ENCODE data around the gene WNT4. TPM values are rescaled to one million over a fixed set of nuclear protein-coding genes. Genes with fewer than 3 reads are reported as not detected.

Gene WNT4
- total RNA-seq, 1 experiment from 2014 or later, result not detected

DNA sequence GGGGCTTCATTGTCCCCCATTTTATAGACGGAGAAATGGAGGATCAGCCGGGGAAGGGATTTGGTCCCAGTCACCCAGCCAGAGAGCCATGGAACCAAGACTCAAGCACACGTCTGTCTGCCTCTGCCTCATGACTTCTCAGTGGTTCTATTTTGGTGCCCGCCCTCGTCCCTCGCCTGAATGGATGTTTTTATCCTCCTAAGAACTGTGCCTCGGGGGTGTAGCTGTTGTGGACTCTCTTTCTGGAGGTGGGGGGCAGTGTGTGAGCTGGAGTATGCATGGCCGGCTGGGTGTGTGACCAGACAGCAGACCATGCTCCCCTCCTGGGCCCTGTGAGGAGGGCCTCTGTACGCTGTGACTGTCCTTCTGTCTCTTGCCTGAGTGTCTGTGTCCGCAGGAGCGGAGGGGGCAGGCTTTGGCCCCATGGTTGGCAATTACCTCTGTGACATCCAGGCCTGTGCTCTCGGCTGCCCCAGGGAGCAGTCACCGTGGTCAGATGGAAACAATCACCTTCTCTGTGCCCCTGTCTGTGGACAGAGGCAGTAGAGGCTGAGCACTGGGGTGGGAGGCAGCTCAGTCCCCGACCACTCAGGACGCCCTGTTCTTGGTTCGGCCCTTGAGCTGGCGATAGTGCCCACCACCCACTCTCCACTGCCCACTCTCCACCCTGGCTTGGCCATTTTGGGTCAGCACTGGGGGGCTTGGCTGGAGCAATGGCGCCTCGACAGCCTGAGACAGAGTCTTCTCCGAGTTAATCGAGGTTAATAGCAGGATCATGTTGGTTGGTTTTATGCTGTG, 20.4 kb downstream of the WNT4 start:
- Histone ChIP-seq H4K20me1 (ENCODE audit: insufficient read depth, low read depth, low read length) (peaks cover 31% of the 10 kb centered on the region), H3K79me2 (ENCODE audit: low read length) (no peaks in the 10 kb centered on the region), H3K36me3 (ENCODE audit: insufficient read depth, low read length) (no peaks in the 10 kb centered on the region), H3K27ac (ENCODE audit: low read length) (no peak overlapping the region), H3K4me3 (ENCODE audit: low read length) (no peak overlapping the region), H3K27me3 (ENCODE audit: low read length) (no peaks in the 10 kb centered on the region), H2AFZ (ENCODE audit: low read length) (no peak overlapping the region), H3K4me2 (ENCODE audit: low read depth, low read length, poor library complexity, severe bottlenecking) (no peak overlapping the region), H3K9me3 (ENCODE audit: low read length) (no peaks in the 10 kb centered on the region), H3K9me2 (replicated peaks; ENCODE audit: insufficient read depth, low read length) (no peaks in the 10 kb centered on the region), H3K4me1 (ENCODE audit: low read length) (no peaks in the 10 kb centered on the region), H3K9ac (ENCODE audit: low read length) (no peak overlapping the region)
- no peak for DNase-seq

DNA sequence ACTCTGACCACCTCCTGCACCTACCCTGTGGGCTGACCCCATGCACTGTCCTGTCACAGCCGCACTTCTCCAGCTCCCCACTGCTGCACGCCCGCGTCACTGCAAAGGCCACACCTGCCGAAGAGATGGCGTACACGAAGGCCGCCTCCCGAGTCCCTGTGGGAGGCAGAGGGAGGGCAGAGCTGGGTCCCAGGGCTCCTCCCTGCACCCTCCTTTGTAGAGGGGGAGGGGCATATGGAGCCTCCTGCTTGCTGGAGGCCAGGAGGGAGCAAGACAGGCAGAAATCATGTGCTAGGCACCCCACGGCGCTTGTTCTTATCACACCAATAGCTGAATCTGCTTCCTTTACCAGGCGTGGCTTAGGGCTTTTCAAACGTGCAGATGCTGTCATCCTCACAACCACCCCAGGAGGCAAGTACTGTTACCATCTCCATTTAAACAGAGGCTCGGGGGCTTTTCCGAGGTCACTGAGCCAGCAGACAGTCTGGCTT, 21.4 kb downstream of the WNT4 start:
- Histone ChIP-seq H3K9me3 (ENCODE audit: low read length) (no peaks in the 10 kb centered on the region), H3K9ac (ENCODE audit: low read length) (no peak overlapping the region), H3K27me3 (ENCODE audit: low read length) (no peaks in the 10 kb centered on the region), H2AFZ (ENCODE audit: low read length) (no peak overlapping the region), H3K4me3 (ENCODE audit: low read length) (no peak overlapping the region), H3K36me3 (ENCODE audit: insufficient read depth, low read length) (no peaks in the 10 kb centered on the region), H3K79me2 (ENCODE audit: low read length) (no peaks in the 10 kb centered on the region), H3K4me2 (ENCODE audit: low read depth, low read length, poor library complexity, severe bottlenecking) (no peak overlapping the region), H3K27ac (ENCODE audit: low read length) (no peak overlapping the region), H4K20me1 (ENCODE audit: insufficient read depth, low read depth, low read length) (peaks cover 40% of the 10 kb centered on the region), H3K4me1 (ENCODE audit: low read length) (no peaks in the 10 kb centered on the region), H3K9me2 (replicated peaks; ENCODE audit: insufficient read depth, low read length) (no peaks in the 10 kb centered on the region)
- DNase-seq, result no peak

- Histone ChIP-seq H4K20me1 (ENCODE audit: insufficient read depth, low read depth, low read length) (peaks cover 38% of the 10 kb centered on the region), H3K79me2 (ENCODE audit: low read length) (no peaks in the 10 kb centered on the region), H3K9ac (ENCODE audit: low read length) (no peak overlapping the region), H3K9me2 (replicated peaks; ENCODE audit: insufficient read depth, low read length) (no peaks in the 10 kb centered on the region), H3K4me1 (ENCODE audit: low read length) (no peaks in the 10 kb centered on the region), H3K4me2 (ENCODE audit: low read depth, low read length, poor library complexity, severe bottlenecking) (no peak overlapping the region), H3K36me3 (ENCODE audit: insufficient read depth, low read length) (no peaks in the 10 kb centered on the region), H3K4me3 (ENCODE audit: low read length) (no peak overlapping the region), H3K9me3 (ENCODE audit: low read length) (no peaks in the 10 kb centered on the region), H3K27me3 (ENCODE audit: low read length) (no peaks in the 10 kb centered on the region), H2AFZ (ENCODE audit: low read length) (no peak overlapping the region), H3K27ac (ENCODE audit: low read length) (no peak overlapping the region)
- no peak for DNase-seq
These were observed 22.5 kb downstream of the WNT4 start for GRCh38 chr1:22120469-22120790.

DNA sequence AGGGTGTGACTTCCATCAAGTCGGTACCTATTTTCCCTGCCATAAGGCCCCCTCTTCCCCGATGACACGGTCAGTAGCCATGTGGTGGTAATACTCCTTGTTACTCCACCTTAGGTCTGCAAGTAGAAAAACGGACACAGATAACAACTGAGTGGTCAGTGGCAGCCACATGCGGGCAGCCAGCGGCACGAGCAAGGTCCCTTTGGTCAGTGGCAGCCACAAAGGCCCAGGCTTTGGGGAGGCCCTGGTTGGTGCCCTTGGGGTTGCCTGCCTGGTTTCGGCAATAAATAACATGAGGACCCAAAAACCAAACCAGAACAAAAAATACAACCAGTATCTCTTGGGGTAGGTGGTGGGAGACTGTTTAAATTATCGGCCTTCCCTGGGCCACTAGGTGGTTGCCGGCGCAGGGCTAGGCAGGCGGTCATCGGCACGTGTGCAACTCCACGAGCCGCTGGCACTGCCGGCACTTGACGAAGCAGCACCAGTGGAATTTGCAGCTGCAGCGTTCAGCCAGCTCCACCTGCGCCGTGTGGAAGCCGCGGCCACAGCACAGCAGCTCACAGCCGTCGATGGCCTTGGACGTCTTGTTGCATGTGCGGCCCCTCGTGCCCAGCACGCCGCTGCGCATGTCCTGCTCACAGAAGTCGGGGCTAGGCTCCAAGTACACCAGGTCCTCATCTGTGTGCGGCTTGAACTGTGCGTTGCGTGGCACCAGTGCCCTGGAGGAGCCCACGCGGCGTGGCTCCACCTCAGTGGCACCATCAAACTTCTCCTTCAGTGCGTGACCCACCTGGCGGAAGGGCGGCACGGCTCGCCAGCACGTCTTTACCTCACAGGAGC, 23.1 kb downstream of the WNT4 start:
- Histone ChIP-seq H2AFZ (ENCODE audit: low read length) (no peak overlapping the region), H3K27me3 (ENCODE audit: low read length) (no peaks in the 10 kb centered on the region), H3K9me2 (replicated peaks; ENCODE audit: insufficient read depth, low read length) (no peaks in the 10 kb centered on the region), H3K79me2 (ENCODE audit: low read length) (no peaks in the 10 kb centered on the region), H3K4me1 (ENCODE audit: low read length) (no peaks in the 10 kb centered on the region), H3K27ac (ENCODE audit: low read length) (no peak overlapping the region), H3K4me2 (ENCODE audit: low read depth, low read length, poor library complexity, severe bottlenecking) (no peak overlapping the region), H3K36me3 (ENCODE audit: insufficient read depth, low read length) (no peaks in the 10 kb centered on the region), H3K9ac (ENCODE audit: low read length) (no peak overlapping the region), H3K9me3 (ENCODE audit: low read length) (no peaks in the 10 kb centered on the region), H3K4me3 (ENCODE audit: low read length) (no peak overlapping the region), H4K20me1 (ENCODE audit: insufficient read depth, low read depth, low read length) (peaks cover 41% of the 10 kb centered on the region)
- no peak for DNase-seq

GRCh38 chr1:22118291-22118992, 24.5 kb downstream of the WNT4 start:
- Histone ChIP-seq H3K36me3 (ENCODE audit: insufficient read depth, low read length) (no peaks in the 10 kb centered on the region), H3K4me2 (ENCODE audit: low read depth, low read length, poor library complexity, severe bottlenecking) (no peak overlapping the region)

GRCh38 chr1:22117851-22118250, 25.0 kb downstream of the WNT4 start:
- Histone ChIP-seq H2AFZ (ENCODE audit: low read length) (no peak overlapping the region), H4K20me1 (ENCODE audit: insufficient read depth, low read depth, low read length) (peaks cover 44% of the 10 kb centered on the region), H3K36me3 (ENCODE audit: insufficient read depth, low read length) (no peaks in the 10 kb centered on the region), H3K27ac (ENCODE audit: low read length) (no peak overlapping the region), H3K27me3 (ENCODE audit: low read length) (no peaks in the 10 kb centered on the region), H3K9ac (ENCODE audit: low read length) (no peak overlapping the region), H3K4me1 (ENCODE audit: low read length) (no peaks in the 10 kb centered on the region), H3K79me2 (ENCODE audit: low read length) (no peaks in the 10 kb centered on the region), H3K9me2 (replicated peaks; ENCODE audit: insufficient read depth, low read length) (no peaks in the 10 kb centered on the region), H3K4me2 (ENCODE audit: low read depth, low read length, poor library complexity, severe bottlenecking) (no peak overlapping the region), H3K4me3 (ENCODE audit: low read length) (no peak overlapping the region), H3K9me3 (ENCODE audit: low read length) (no peaks in the 10 kb centered on the region)
- no peak for DNase-seq

More at GRCh38 chr1:22118291-22118992, 24.5 kb downstream of the WNT4 start:
- no peaks in the 10 kb centered on the region for H3K9me2 ChIP-seq (replicated peaks; ENCODE audit: insufficient read depth, low read length)
- H3K4me1 ChIP-seq (ENCODE audit: low read length), result no peaks in the 10 kb centered on the region
- no peak overlapping the region for H3K9ac ChIP-seq (ENCODE audit: low read length)
- no peak overlapping the region for H3K27ac ChIP-seq (ENCODE audit: low read length)
- H3K4me3 ChIP-seq (ENCODE audit: low read length), result no peak overlapping the region
- no peaks in the 10 kb centered on the region for H3K9me3 ChIP-seq (ENCODE audit: low read length)
- H4K20me1 ChIP-seq (ENCODE audit: insufficient read depth, low read depth, low read length), result peaks cover 44% of the 10 kb centered on the region
- H3K27me3 ChIP-seq (ENCODE audit: low read length), result no peaks in the 10 kb centered on the region
- no peak for DNase-seq
- H3K79me2 ChIP-seq (ENCODE audit: low read length), result no peaks in the 10 kb centered on the region
- no peak overlapping the region for H2AFZ ChIP-seq (ENCODE audit: low read length)

DNA sequence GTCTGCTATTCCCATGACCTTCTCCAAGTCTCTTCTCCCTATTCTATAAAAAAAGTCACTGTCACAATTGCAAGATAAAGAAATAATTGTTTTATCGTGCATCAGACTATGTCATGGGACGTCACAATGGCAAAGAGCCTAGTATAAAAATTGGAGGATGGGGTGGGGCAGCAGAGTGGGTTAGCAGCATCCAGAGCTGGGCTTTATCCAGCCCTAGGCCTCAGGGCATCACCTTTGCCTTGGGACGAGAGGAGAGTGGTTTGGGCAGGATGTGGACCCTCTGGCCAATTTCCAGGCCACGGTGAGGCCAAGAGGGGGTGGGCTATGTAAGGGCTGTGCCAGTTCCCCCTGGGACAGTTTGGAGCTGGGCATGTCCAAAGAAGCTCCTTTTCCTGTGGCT, 25.7 kb downstream of the WNT4 start:
- Histone ChIP-seq H3K79me2 (ENCODE audit: low read length) (no peaks in the 10 kb centered on the region), H2AFZ (ENCODE audit: low read length) (no peak overlapping the region), H4K20me1 (ENCODE audit: insufficient read depth, low read depth, low read length) (peaks cover 39% of the 10 kb centered on the region), H3K4me2 (ENCODE audit: low read depth, low read length, poor library complexity, severe bottlenecking) (no peak overlapping the region), H3K4me1 (ENCODE audit: low read length) (no peaks in the 10 kb centered on the region), H3K9ac (ENCODE audit: low read length) (no peak overlapping the region), H3K27me3 (ENCODE audit: low read length) (no peaks in the 10 kb centered on the region), H3K9me2 (replicated peaks; ENCODE audit: insufficient read depth, low read length) (no peaks in the 10 kb centered on the region), H3K4me3 (ENCODE audit: low read length) (no peak overlapping the region), H3K27ac (ENCODE audit: low read length) (no peak overlapping the region), H3K36me3 (ENCODE audit: insufficient read depth, low read length) (no peaks in the 10 kb centered on the region), H3K9me3 (ENCODE audit: low read length) (no peaks in the 10 kb centered on the region)
- no peak for DNase-seq

GRCh38 chr1:22115286-22115685, 27.6 kb downstream of the WNT4 start:
- Histone ChIP-seq H3K9ac (ENCODE audit: low read length) (no peak overlapping the region), H3K4me3 (ENCODE audit: low read length) (no peak overlapping the region), H4K20me1 (ENCODE audit: insufficient read depth, low read depth, low read length) (peaks cover 34% of the 10 kb centered on the region), H3K27ac (ENCODE audit: low read length) (no peak overlapping the region), H2AFZ (ENCODE audit: low read length) (no peak overlapping the region), H3K9me3 (ENCODE audit: low read length) (no peaks in the 10 kb centered on the region), H3K9me2 (replicated peaks; ENCODE audit: insufficient read depth, low read length) (no peaks in the 10 kb centered on the region), H3K36me3 (ENCODE audit: insufficient read depth, low read length) (no peaks in the 10 kb centered on the region), H3K4me1 (ENCODE audit: low read length) (no peaks in the 10 kb centered on the region), H3K79me2 (ENCODE audit: low read length) (no peaks in the 10 kb centered on the region), H3K4me2 (ENCODE audit: low read depth, low read length, poor library complexity, severe bottlenecking) (no peak overlapping the region), H3K27me3 (ENCODE audit: low read length) (no peaks in the 10 kb centered on the region)
- no peak for DNase-seq
